DMS53 treated with DMSO at 0.1 percent for 48 hours (cell line): ENCODE results near the gene GDI1.

Source experiments
- DNase-seq: peaks from one replicate; lab custom pipeline; 2025; ENCODE audit not compliant: unreplicated experiment; lab: John Stamatoyannopoulos, UW

GDI1 gene

GRCh38 chrX:154408659-154409221 lies 28.2 kb upstream of the GDI1 start:
- DNase-seq = no peak

GRCh38 chrX:154409222-154409871 lies 27.6 kb upstream of the GDI1 start, which contains the start of gene DNASE1L1:
Gene DNASE1L1, minus strand, starts transcription at chrX:154409254. Its CDS starts 3,686 bp downstream, at chrX:154405568.
- DNase-seq = no peak

GRCh38 chrX:154411981-154412340 lies 25.0 kb upstream of the GDI1 start:
- peak; percentile 17 for DNase-seq

GRCh38 chrX:154412468-154412867 lies 24.5 kb upstream of the GDI1 start:
- DNase-seq = no peak

- no peak for DNase-seq
These were observed 23.8 kb upstream of the GDI1 start for GRCh38 chrX:154413142-154413541.

GRCh38 chrX:154417157-154417556 lies 19.8 kb upstream of the GDI1 start:
- DNase-seq = no peak

GRCh38 chrX:154419189-154419588 lies 17.8 kb upstream of the GDI1 start:
- no peak for DNase-seq

GRCh38 chrX:154419688-154420401 lies 17.1 kb upstream of the GDI1 start:
- DNase-seq = no peak

GRCh38 chrX:154420402-154420756 lies 16.6 kb upstream of the GDI1 start:
- no peak for DNase-seq

- DNase-seq = no peak
These were observed 9.8 kb upstream of the GDI1 start for GRCh38 chrX:154426916-154427770.

- DNase-seq = peak; percentile 88
These were observed 8.5 kb upstream of the GDI1 start, which contains the start of gene ATP6AP1 for GRCh38 chrX:154428176-154429171. Gene ATP6AP1, plus strand, starts transcription at chrX:154428677. Its CDS starts 16 bp downstream, at chrX:154428693.

GRCh38 chrX:154429711-154430110 lies 7.2 kb upstream of the GDI1 start:
- DNase-seq = no peak

GRCh38 chrX:154430479-154430878 lies 6.5 kb upstream of the GDI1 start:
- DNase-seq = no peak

- DNase-seq = no peak
These were observed 6.0 kb upstream of the GDI1 start for GRCh38 chrX:154430916-154431315.

- DNase-seq = no peak
These were observed 5.6 kb upstream of the GDI1 start for GRCh38 chrX:154431341-154431740.

GRCh38 chrX:154432210-154432609 lies 4.7 kb upstream of the GDI1 start:
- no peak for DNase-seq

GRCh38 chrX:154433605-154434004 lies 3.3 kb upstream of the GDI1 start:
- no peak for DNase-seq

- no peak for DNase-seq
These were observed 2.4 kb upstream of the GDI1 start for GRCh38 chrX:154434394-154435168.

- no peak for DNase-seq
These were observed 1.7 kb upstream of the GDI1 start for GRCh38 chrX:154435171-154435733.
